ENCODE data around the gene CROCC2. TPM values are rescaled to one million over a fixed set of nuclear protein-coding genes. Genes with fewer than 3 reads are reported as not detected.

Gene CROCC2
- total RNA-seq, 1 donor from 2014 or later = not detected

GRCh38 chr2:240864475-240864874, 41.7 kb upstream of the CROCC2 start:
- no peak for TF ChIP-seq CTCF (IDR thresholded peaks at IDR 0.05; ENCODE audit: insufficient read depth, low read length, poor library complexity, severe bottlenecking)
- Histone ChIP-seq H3K4me3 (ENCODE audit: low read depth, low read length) (no peak overlapping the region), H3K27me3 (ENCODE audit: control insufficient read depth, insufficient read depth, low read length) (peaks cover 9% of the 10 kb centered on the region), H3K36me3 (ENCODE audit: control insufficient read depth, insufficient read depth, low read length) (no peaks in the 10 kb centered on the region)
- DNase-seq (ENCODE audit: low read depth) = no peak

- Histone ChIP-seq H3K36me3 (ENCODE audit: control insufficient read depth, insufficient read depth, low read length) (no peaks in the 10 kb centered on the region), H3K27me3 (ENCODE audit: control insufficient read depth, insufficient read depth, low read length) (peaks cover 12% of the 10 kb centered on the region), H3K4me3 (ENCODE audit: low read depth, low read length) (no peak overlapping the region)
- TF ChIP-seq CTCF (IDR thresholded peaks at IDR 0.05; ENCODE audit: insufficient read depth, low read length, poor library complexity, severe bottlenecking) = no peak
- no peak for DNase-seq (ENCODE audit: low read depth)
Measured at GRCh38 chr2:240865391-240865790, 40.7 kb upstream of the CROCC2 start.

GRCh38 chr2:240868286-240869108, 37.6 kb upstream of the CROCC2 start, which contains the start of gene AGXT:
AGXT (plus strand) TSS chr2:240868824; CDS start chr2:240868866, 42 bp downstream.
- no peak for DNase-seq (ENCODE audit: low read depth)
- no peak for TF ChIP-seq CTCF (IDR thresholded peaks at IDR 0.05; ENCODE audit: insufficient read depth, low read length, poor library complexity, severe bottlenecking)

GRCh38 chr2:240869109-240869955, 36.8 kb upstream of the CROCC2 start:
- peaks cover 21% of the 10 kb centered on the region for H3K27me3 ChIP-seq (ENCODE audit: control insufficient read depth, insufficient read depth, low read length)
- no peak for TF ChIP-seq CTCF (IDR thresholded peaks at IDR 0.05; ENCODE audit: insufficient read depth, low read length, poor library complexity, severe bottlenecking)
- H3K4me3 ChIP-seq (ENCODE audit: low read depth, low read length) = no peak overlapping the region
- no peak for DNase-seq (ENCODE audit: low read depth)
- H3K36me3 ChIP-seq (ENCODE audit: control insufficient read depth, insufficient read depth, low read length) = no peaks in the 10 kb centered on the region

More at GRCh38 chr2:240868286-240869108, 37.6 kb upstream of the CROCC2 start, which contains the start of gene AGXT:
- Histone ChIP-seq H3K27me3 (ENCODE audit: control insufficient read depth, insufficient read depth, low read length) (peaks cover 18% of the 10 kb centered on the region), H3K4me3 (ENCODE audit: low read depth, low read length) (no peak within 1 kb of the TSS), H3K36me3 (ENCODE audit: control insufficient read depth, insufficient read depth, low read length) (no peaks in the 10 kb centered on the region)

GRCh38 chr2:240869956-240870875, 35.9 kb upstream of the CROCC2 start:
- H3K4me3 ChIP-seq (ENCODE audit: low read depth, low read length) = no peak overlapping the region
- peaks cover 21% of the 10 kb centered on the region for H3K27me3 ChIP-seq (ENCODE audit: control insufficient read depth, insufficient read depth, low read length)
- TF ChIP-seq CTCF (IDR thresholded peaks at IDR 0.05; ENCODE audit: insufficient read depth, low read length, poor library complexity, severe bottlenecking) = no peak
- no peak for DNase-seq (ENCODE audit: low read depth)
- H3K36me3 ChIP-seq (ENCODE audit: control insufficient read depth, insufficient read depth, low read length) = no peaks in the 10 kb centered on the region
